ENCODE data around the gene PPP3CA.

PPP3CA gene

DNA sequence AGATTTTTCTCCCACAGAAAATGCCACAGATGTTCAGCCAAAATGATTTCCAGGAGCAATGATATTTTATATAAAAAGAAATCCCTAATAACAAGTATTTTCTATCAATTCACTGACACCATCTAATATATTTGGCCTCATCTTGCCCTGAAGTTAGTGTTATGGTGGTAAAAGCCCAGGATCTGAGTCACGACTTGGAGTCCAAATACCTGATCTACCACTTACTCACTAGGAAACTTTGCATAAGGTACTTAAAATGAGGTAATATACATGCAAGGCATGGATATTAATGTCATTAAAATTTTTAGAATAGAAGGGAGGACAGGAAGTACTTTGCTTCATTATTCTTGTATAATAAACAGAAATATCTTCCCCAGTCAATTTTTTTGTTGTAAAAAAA lies 16.3 kb downstream of the PPP3CA start:
- DNase-seq (ENCODE audit: low spot score), result no peak

DNA sequence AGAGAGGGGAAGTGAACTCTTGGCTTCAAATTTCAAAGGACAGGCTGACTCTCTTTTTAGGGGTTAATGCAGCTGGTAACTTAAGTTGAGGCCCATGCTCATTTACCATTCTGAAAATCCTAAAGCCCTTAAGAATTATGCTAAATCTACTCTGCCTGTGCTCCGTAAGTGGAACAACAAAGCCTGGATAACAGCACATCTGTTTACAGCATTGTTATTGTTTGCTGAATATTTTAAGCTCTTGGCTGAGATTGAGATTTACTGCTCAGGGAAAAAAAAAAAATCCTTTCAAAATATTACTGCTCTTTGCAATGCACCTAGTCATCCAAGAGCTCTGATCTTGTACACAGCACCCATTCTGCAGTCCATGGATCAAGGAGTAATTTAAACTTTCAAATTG lies 17.7 kb downstream of the PPP3CA start:
- DNase-seq (ENCODE audit: low spot score), result no peak

GRCh38 chr4:101328063-101328602 lies 19.2 kb downstream of the PPP3CA start:
- peak; percentile 7 for DNase-seq (ENCODE audit: low spot score)

DNA sequence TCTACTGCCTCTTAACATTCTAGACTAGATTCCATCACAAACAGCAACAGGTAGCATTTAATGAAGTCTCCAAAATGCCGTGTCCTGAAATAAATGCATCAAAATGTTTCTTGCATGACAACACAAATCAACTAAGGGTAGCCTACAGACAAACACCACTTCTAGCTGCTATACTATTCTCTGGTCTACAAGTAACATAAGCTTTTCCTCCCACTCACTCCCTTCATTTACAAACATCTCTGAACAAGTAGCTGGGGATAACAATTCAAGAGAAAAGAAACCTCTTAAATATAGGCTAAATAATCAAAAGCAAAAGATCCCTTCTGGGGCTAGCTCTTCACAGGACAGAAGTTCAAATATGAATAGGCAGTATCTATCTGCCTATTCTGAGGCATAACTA lies 20.8 kb downstream of the PPP3CA start:
- no peak for DNase-seq (ENCODE audit: low spot score)

DNA sequence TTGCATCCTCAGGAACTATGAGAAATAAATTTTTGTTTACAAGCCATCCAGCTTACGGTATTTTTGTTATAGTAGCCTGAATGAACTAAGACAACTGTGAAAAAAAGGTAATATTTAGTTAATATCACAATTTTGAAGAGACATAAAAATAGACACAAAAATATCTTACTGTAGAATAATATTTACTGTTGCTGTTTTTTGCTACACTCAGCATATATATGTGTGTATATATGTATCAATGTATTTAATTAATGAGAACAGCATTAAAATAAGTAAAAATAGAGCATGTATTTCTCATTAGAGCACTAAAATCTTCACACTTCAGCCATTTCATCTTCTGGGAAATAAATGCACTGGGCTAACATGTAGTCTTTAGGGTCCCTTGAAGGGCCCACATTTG lies 24.6 kb downstream of the PPP3CA start:
- no peak for DNase-seq (ENCODE audit: low spot score)

DNA sequence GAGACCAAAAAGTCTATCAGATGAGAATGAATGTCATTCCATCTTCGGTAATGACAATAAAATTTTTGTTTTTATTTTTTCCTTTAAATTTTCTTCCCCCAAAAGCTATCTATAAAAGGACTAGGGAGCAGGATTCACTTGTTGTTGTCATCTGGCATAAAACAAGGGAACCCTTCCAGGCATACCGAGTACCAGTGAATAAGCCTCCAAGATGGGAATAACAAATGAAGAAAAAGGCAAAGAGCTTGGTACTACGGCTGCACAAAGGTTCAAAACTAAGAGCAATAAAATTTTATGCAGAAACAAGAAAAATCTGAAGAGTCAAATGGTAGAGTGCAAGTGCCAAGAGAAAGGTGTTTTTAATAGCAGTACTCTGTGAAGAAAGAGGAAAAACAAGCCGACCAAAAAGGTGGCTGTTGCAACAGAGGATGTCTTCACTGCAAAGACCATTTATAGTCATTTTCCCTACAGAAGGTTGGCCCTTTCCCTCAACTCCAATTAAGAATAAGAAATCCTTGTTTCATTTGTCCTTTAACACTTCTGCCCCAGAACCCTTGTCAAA lies 25.8 kb downstream of the PPP3CA start:
- no peak for DNase-seq (ENCODE audit: low spot score)

- no peak for DNase-seq (ENCODE audit: low spot score)
Observed at GRCh38 chr4:101315786-101316185, 31.5 kb downstream of the PPP3CA start.

DNA sequence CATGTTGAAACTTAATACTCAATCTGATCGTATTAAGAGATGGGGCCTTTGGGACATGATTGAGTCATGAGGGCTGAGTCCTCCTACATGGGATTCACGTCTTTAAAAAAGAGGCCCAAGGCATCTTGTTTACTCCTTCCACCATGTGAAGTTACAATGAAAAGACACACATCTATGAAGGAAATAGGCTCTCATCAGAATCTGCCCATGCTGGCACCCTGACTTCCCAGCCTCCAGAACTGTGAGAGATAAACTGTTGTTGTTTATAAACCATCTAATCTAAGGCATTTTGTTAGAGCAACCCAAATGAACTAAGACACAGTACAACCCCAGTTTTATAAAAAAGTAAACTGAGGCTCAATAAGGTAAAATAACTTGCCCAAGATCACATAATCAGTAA lies 32.3 kb downstream of the PPP3CA start:
- DNase-seq (ENCODE audit: low spot score), result no peak

DNA sequence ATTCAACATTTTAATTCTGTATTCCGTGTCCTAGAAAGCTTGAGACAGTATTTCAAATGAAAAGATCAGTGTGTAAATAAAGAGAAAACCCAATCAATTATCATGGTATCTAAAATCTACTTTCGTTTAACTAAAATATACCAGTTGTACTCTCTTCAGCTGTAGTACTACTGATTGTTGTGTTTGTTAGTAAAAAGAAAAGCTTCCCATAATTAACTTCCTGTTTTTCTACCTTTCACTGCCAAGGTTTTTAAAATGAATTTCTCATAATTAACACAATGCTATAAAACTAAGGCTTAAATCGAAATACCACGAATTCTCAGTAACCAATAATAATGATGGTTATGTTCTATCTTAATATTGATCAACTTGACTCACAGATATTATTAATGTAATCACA lies 37.4 kb downstream of the PPP3CA start:
- no peak for DNase-seq (ENCODE audit: low spot score)

- peak; percentile 9 for DNase-seq (ENCODE audit: low spot score)
Observed at GRCh38 chr4:101307899-101308298, 39.4 kb downstream of the PPP3CA start.

GRCh38 chr4:101306764-101307615 lies 40.3 kb downstream of the PPP3CA start:
- no peak for DNase-seq (ENCODE audit: low spot score)

DNA sequence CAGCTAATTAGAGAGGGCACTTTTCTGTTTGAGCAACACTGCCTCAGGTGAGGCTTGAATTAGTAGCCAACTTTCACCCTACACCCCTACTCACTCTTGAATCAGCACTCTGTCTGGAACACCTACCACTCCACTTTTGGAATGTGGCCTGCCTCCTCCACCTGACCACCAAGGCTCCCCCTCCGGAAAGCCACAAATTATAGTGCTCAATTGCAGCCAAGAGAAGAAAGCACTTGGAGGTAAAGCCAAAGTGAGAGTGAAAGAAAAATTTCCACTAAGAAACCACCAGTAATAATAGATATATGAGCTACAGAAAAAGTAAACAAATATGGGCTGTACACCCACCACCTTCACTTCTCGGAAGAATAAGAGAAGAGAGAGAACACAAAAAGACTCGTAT lies 41.1 kb downstream of the PPP3CA start:
- DNase-seq (ENCODE audit: low spot score), result peak; percentile 28

GRCh38 chr4:101304916-101305315 lies 42.4 kb downstream of the PPP3CA start:
- no peak for DNase-seq (ENCODE audit: low spot score)

- no peak for DNase-seq (ENCODE audit: low spot score)
Observed at GRCh38 chr4:101299899-101300540, 47.3 kb downstream of the PPP3CA start.

- DNase-seq (ENCODE audit: low spot score), result no peak
Observed at GRCh38 chr4:101299021-101299420, 48.3 kb downstream of the PPP3CA start.

GRCh38 chr4:101295691-101296090 lies 51.6 kb downstream of the PPP3CA start:
- no peak for DNase-seq (ENCODE audit: low spot score)

- DNase-seq (ENCODE audit: low spot score), result no peak
Observed at GRCh38 chr4:101294597-101294996, 52.7 kb downstream of the PPP3CA start.

- no peak for DNase-seq (ENCODE audit: low spot score)
Observed at GRCh38 chr4:101292901-101293300, 54.4 kb downstream of the PPP3CA start.

DNA sequence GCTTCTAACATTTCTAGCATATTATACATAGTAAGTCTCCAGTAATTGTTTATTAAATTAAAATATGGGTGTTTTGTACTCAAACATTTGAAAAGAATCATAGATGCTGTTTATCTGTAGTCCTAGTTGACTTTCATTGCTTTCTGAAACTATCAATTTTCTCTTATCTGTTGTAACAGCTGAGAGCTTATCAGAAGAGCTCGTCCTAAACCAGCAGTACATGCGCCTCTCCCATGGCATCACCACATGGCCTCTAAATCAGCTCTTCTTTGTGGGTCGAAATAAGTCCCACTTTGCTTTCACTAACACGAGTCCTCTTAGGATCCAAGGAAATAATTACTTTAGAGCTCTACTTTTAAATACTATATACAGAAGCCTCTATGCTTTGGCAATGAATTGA lies 55.1 kb downstream of the PPP3CA start:
- no peak for DNase-seq (ENCODE audit: low spot score)

GRCh38 chr4:101291198-101291597 lies 56.1 kb downstream of the PPP3CA start:
- no peak for DNase-seq (ENCODE audit: low spot score)

DNA sequence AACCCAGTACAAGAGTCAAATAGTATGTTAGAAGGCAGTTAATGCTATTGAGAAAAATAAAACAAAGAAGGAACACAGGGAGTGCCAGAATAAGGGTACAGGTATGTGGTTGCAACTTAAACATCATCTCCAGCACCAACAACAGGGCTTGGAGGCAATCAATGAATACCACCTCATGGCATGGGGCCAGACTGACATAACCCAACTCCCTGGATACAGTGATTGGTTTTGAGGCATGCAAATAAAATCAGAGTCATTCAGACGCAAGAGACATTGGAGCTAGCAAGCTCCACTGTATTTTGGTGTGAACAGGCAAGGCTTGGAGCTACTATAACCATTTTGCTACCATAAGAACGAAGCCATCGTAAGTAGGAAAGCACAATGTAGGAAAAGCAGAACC lies 56.7 kb downstream of the PPP3CA start:
- no peak for DNase-seq (ENCODE audit: low spot score)

- DNase-seq (ENCODE audit: low spot score), result no peak
Observed at GRCh38 chr4:101289306-101289705, 58.0 kb downstream of the PPP3CA start.
